ENCODE results near the gene EDN2. TPM values are rescaled to one million over a fixed set of nuclear protein-coding genes. Genes with fewer than 3 reads are reported as not detected.

Gene EDN2
- total and polyA plus RNA-seq, 2 of the 8 experiments (the other 6 are each of a cell fraction or from before 2014, with no cell fraction given), result 0.32 to 0.39 TPM

GRCh38 chr1:41488040-41488951 lies 3.8 kb upstream of the EDN2 start (continued):
- no peak for TF ChIP-seq RXRA (IDR thresholded peaks at IDR 0.05; ENCODE audit: insufficient read depth, low read depth, low read length)
- no peak for TF ChIP-seq ASH2L (IDR thresholded peaks at IDR 0.05; ENCODE audit: low read length)
- no peak for TF ChIP-seq GTF2F1 (IDR thresholded peaks at IDR 0.05; ENCODE audit: borderline replicate concordance, low read depth, low read length)
- no peak for TF ChIP-seq RAD21 (IDR thresholded peaks at IDR 0.05 in 1 of 2, conservative IDR thresholded peaks at IDR 0.05 in 1 of 2; ENCODE audit: low read depth in 2 of 2, low read length in 2 of 2)
- TF ChIP-seq SP4 (IDR thresholded peaks at IDR 0.05; ENCODE audit: low read length), result no peak
- TF ChIP-seq USF2 (IDR thresholded peaks at IDR 0.05; ENCODE audit: low read length), result no peak
- no peak for TF ChIP-seq CBX5 (IDR thresholded peaks at IDR 0.05; ENCODE audit: low read depth, low read length)
